GM23338 (cell line): ENCODE data around the gene TMEM101. TPM values are rescaled to one million over a fixed set of nuclear protein-coding genes. Genes with fewer than 3 reads are reported as not detected.

Experiments used
- ATAC-seq: fragments of 200-7000 bp; cut with Tn5 transposase; 3 replicates; pipeline ENCODE4 v1.9.1; 2020
- DNase-seq: peaks from one replicate; pipeline ENCODE4 v3.0.0-alpha.2; 2015; ENCODE audit warnings: low spot score
- H2AFZ ChIP-seq: fragments of 200-600 bp; sonication (generic); 2 replicates; pipeline ENCODE4 v1.8.0; 2016; ENCODE audit warnings: antibody characterized with exemption, mild to moderate bottlenecking, moderate library complexity
- H3F3A ChIP-seq: fragments of 200-600 bp; sonication (generic); replicated peaks from 2 replicates; pipeline ENCODE4 v1.8.0; 2017; ENCODE audit warnings: antibody characterized with exemption, mixed run types, low read depth
- H3K27ac ChIP-seq: fragments of 200-600 bp; sonication (generic); 2 replicates; pipeline ENCODE4 v1.6.1; 2016; ENCODE audit warnings: low read depth
- H3K27me3 ChIP-seq: fragments of 200-600 bp; sonication (generic); 2 replicates; pipeline ENCODE4 v1.8.0; 2016; ENCODE audit warnings: mild to moderate bottlenecking, mixed run types, moderate library complexity; ENCODE audit not compliant: insufficient read depth
- H3K36me3 ChIP-seq: fragments of 200-600 bp; sonication (generic); 2 replicates; pipeline ENCODE4 v1.8.0; 2016; ENCODE audit warnings: mild to moderate bottlenecking; ENCODE audit not compliant: insufficient read depth
- H3K4me1 ChIP-seq: fragments of 200-600 bp; sonication (generic); 2 replicates; pipeline ENCODE4 v1.8.0; 2016; ENCODE audit warnings: mild to moderate bottlenecking, moderate library complexity; ENCODE audit not compliant: insufficient read depth
- H3K4me2 ChIP-seq: fragments of 200-600 bp; sonication (generic); 2 replicates; pipeline ENCODE4 v1.7.1; 2017; ENCODE audit warnings: mixed run types
- H3K4me3 ChIP-seq: fragments of 200-600 bp; sonication (generic); 2 replicates; pipeline ENCODE4 v1.6.1; 2016; ENCODE audit warnings: mixed run types
- H3K79me2 ChIP-seq: fragments of 200-600 bp; sonication (generic); replicated peaks from 2 replicates; pipeline ENCODE4 v1.8.0; 2017; ENCODE audit warnings: mild to moderate bottlenecking; ENCODE audit not compliant: insufficient read depth
- H3K9me2 ChIP-seq: fragments of 200-600 bp; sonication (generic); 2 replicates; pipeline ENCODE4 v1.8.0; 2017; ENCODE audit not compliant: insufficient read depth
- H4K20me1 ChIP-seq: fragments of 200-600 bp; sonication (generic); replicated peaks from 2 replicates; pipeline ENCODE4 v1.8.0; 2017; ENCODE audit warnings: mild to moderate bottlenecking; ENCODE audit not compliant: insufficient read depth
- H3K27ac Mint-ChIP-seq: 2 replicates; pipeline ENCODE4 v1.8.0; 2020; ENCODE audit warnings: inconsistent platforms, mild to moderate bottlenecking, moderate library complexity, mixed read lengths
- H3K27me3 Mint-ChIP-seq: 3 replicates; pipeline ENCODE4 v1.8.0; 2022; ENCODE audit warnings: low read depth, mild to moderate bottlenecking, moderate library complexity, mixed read lengths, inconsistent platforms; ENCODE audit not compliant: insufficient read depth, poor library complexity
- H3K36me3 Mint-ChIP-seq: 3 replicates; pipeline ENCODE4 v1.8.0; 2021; ENCODE audit warnings: low read depth, mild to moderate bottlenecking, inconsistent platforms, moderate library complexity, mixed read lengths
- H3K4me1 Mint-ChIP-seq: 3 replicates; pipeline ENCODE4 v1.8.0; 2020; ENCODE audit warnings: mild to moderate bottlenecking, inconsistent platforms, mixed read lengths
- H3K4me3 Mint-ChIP-seq: 3 replicates; pipeline ENCODE4 v1.8.0; 2021; ENCODE audit warnings: moderate library complexity, mild to moderate bottlenecking, inconsistent platforms, mixed read lengths
- H3K9me3 Mint-ChIP-seq: 3 replicates; pipeline ENCODE4 v1.8.0; 2020; ENCODE audit warnings: moderate library complexity, mild to moderate bottlenecking, inconsistent platforms, mixed read lengths
- CREB1 ChIP-seq: fragments of 250-450 bp; sonication (Bioruptor Pico); IDR thresholded peaks from 2 replicates; pipeline ENCODE4 v1.5.0; 2020; ENCODE audit warnings: low read depth, mild to moderate bottlenecking, moderate library complexity
- CTCF ChIP-seq, 2 experiments: fragments of 200-600 bp in 1 of 2; sonication (generic) in 1 of 2; conservative IDR thresholded peaks; 2 replicates each; pipeline versions ENCODE4 v1.5.1 to v1.6.1; 2016 to 2017; ENCODE audit warnings: antibody characterized with exemption in 2 of 2, low read depth in 2 of 2, mild to moderate bottlenecking in 2 of 2, moderate library complexity in 1 of 2
- ETS1 ChIP-seq: IDR thresholded peaks from 2 replicates; pipeline ENCODE4 v1.6.1; 2016; ENCODE audit warnings: antibody characterized with exemption
- EZH2 ChIP-seq: fragments of 200-600 bp; sonication (generic); IDR thresholded peaks from one replicate; pipeline ENCODE4 v1.8.0; 2017; ENCODE audit warnings: antibody characterized with exemption, mild to moderate bottlenecking, low read depth; ENCODE audit not compliant: unreplicated experiment
- EZH2phosphoT487 ChIP-seq: fragments of 200-600 bp; sonication (generic); IDR thresholded peaks from one replicate; pipeline ENCODE4 v1.8.1; 2018; ENCODE audit warnings: antibody characterized with exemption; ENCODE audit not compliant: unreplicated experiment
- JUNB ChIP-seq: IDR thresholded peaks from one replicate; pipeline ENCODE4 v1.6.1; 2016; ENCODE audit warnings: antibody characterized with exemption; ENCODE audit not compliant: unreplicated experiment
- NANOG ChIP-seq: IDR thresholded peaks from 2 replicates; pipeline ENCODE4 v1.6.1; 2016; ENCODE audit warnings: antibody characterized with exemption, borderline replicate concordance
- POLR2AphosphoS5 ChIP-seq: IDR thresholded peaks from 2 replicates; pipeline ENCODE4 v1.6.1; 2016; ENCODE audit warnings: antibody characterized with exemption, low read depth
- REST ChIP-seq: IDR thresholded peaks from one replicate; pipeline ENCODE4 v1.6.1; 2018; ENCODE audit warnings: antibody characterized with exemption; ENCODE audit not compliant: unreplicated experiment
- STAT1 ChIP-seq: IDR thresholded peaks from one replicate; pipeline ENCODE4 v1.6.1; 2016; ENCODE audit warnings: antibody characterized with exemption; ENCODE audit not compliant: unreplicated experiment
- ZNF114 ChIP-seq: fragments of 250-450 bp; sonication (Bioruptor Pico); IDR thresholded peaks from 2 replicates; pipeline ENCODE4 v1.5.0; 2020; ENCODE audit warnings: mild to moderate bottlenecking, moderate library complexity
- ZNF331 ChIP-seq: fragments of 250-450 bp; sonication (Bioruptor Pico); IDR thresholded peaks from 2 replicates; pipeline ENCODE4 v1.5.0; 2020; ENCODE audit warnings: low read depth, mild to moderate bottlenecking, moderate library complexity
- ZNF462 ChIP-seq: fragments of 250-450 bp; sonication (Bioruptor Pico); IDR thresholded peaks from 2 replicates; pipeline ENCODE4 v1.5.0; 2020; ENCODE audit warnings: mild to moderate bottlenecking, moderate library complexity
- polyA plus RNA-seq: library from polyadenylated mRNA; unstranded; fragments of >200 nt; fragmentation: Nextera tagmentation; extraction: Ambion mirVana; gene quantifications from 2 replicates; pipeline ENCODE4 v1.2.1, GENCODE V29; 2016
- total RNA-seq: library from RNA; depleted of rRNA; stranded (reverse); fragments of >200 nt; shearing (Covaris generic); gene quantifications from 2 replicates; pipeline ENCODE4 v1.2.3, GENCODE V29; 2014

The TMEM101 gene
- total and polyA plus RNA-seq, 2 experiments from 2014 or later: 15.9 to 31.6 TPM

- Histone ChIP-seq H3K79me2 (peaks cover 94% of the 10 kb centered on the region), H3K9me2 (no peaks in the 10 kb centered on the region)
- ATAC-seq: no peak
Observed at GRCh38 chr17:44043272-44043696, 28.5 kb upstream of the TMEM101 start.

More at GRCh38 chr17:44043272-44043696, 28.5 kb upstream of the TMEM101 start:
- no peak for TF ChIP-seq POLR2AphosphoS5
- no peak for TF ChIP-seq EZH2
- no peak for TF ChIP-seq JUNB
- no peak for TF ChIP-seq EZH2phosphoT487
- no peak for TF ChIP-seq NANOG
- no peak for TF ChIP-seq CREB1
- TF ChIP-seq STAT1: no peak
- TF ChIP-seq ZNF462 (CRISPR knock-in tag): no peak
- no peak for TF ChIP-seq ZNF114 (CRISPR knock-in tag)
- TF ChIP-seq CTCF (conservative IDR thresholded peaks at IDR 0.05; ENCODE audit: low read depth in 2 of 2): no peak
- TF ChIP-seq ETS1: no peak
- TF ChIP-seq REST: no peak
- no peak for TF ChIP-seq ZNF331
- Histone ChIP-seq H3K4me2 (no peak overlapping the region), H3K27ac (peak overlapping the region; percentile 81), H4K20me1 (peaks cover 39% of the 10 kb centered on the region), H3F3A (peaks cover 13% of the 10 kb centered on the region; the same call in 1 of the 2 replicates), H3K4me3 (no peak overlapping the region), H3K36me3 (peaks cover 24% of the 10 kb centered on the region), H3K4me1 (peaks cover 17% of the 10 kb centered on the region), H2AFZ (no peak overlapping the region), H3K27me3 (no peaks in the 10 kb centered on the region)
- no peak overlapping the region for H3K4me3 Mint-ChIP-seq
- no peaks in the 10 kb centered on the region for H3K9me3 Mint-ChIP-seq
- H3K27ac Mint-ChIP-seq: peak overlapping the region; percentile 25; the same call in 1 of the 2 replicates
- peaks cover 12% of the 10 kb centered on the region; the same call in 2 of the 3 replicates for H3K4me1 Mint-ChIP-seq
- no peaks in the 10 kb centered on the region for H3K27me3 Mint-ChIP-seq
- DNase-seq: no peak
- H3K36me3 Mint-ChIP-seq: peaks cover 54% of the 10 kb centered on the region
